Mammary epithelial cell (primary cell): ENCODE data around the gene GFI1B.

Source experiments
- EZH2 ChIP-seq: IDR thresholded peaks from 2 replicates; pipeline ENCODE4 v1.6.1; 2012; ENCODE audit warnings: low read length, inconsistent platforms, borderline replicate concordance
- TF ChIP-seq, protein P1 (sequence below), 2 donors: IDR thresholded peaks in 1 of 2; conservative IDR thresholded peaks in 1 of 2; 2 replicates each; pipeline ENCODE4 v1.5.1; 2011 to 2012; ENCODE audit warnings: inconsistent platforms in 2 of 2, low read length in 2 of 2, mild to moderate bottlenecking in 2 of 2, control low read depth in 1 of 2, low read depth in 1 of 2; ENCODE audit not compliant: insufficient read depth in 1 of 2; ENCODE audit errors: extremely low read depth in 1 of 2

- TF ChIP-seq, protein P1, sequence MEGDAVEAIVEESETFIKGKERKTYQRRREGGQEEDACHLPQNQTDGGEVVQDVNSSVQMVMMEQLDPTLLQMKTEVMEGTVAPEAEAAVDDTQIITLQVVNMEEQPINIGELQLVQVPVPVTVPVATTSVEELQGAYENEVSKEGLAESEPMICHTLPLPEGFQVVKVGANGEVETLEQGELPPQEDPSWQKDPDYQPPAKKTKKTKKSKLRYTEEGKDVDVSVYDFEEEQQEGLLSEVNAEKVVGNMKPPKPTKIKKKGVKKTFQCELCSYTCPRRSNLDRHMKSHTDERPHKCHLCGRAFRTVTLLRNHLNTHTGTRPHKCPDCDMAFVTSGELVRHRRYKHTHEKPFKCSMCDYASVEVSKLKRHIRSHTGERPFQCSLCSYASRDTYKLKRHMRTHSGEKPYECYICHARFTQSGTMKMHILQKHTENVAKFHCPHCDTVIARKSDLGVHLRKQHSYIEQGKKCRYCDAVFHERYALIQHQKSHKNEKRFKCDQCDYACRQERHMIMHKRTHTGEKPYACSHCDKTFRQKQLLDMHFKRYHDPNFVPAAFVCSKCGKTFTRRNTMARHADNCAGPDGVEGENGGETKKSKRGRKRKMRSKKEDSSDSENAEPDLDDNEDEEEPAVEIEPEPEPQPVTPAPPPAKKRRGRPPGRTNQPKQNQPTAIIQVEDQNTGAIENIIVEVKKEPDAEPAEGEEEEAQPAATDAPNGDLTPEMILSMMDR (conservative IDR thresholded peaks at IDR 0.05 in 1 of 2, IDR thresholded peaks at IDR 0.05 in 1 of 2; ENCODE audit: extremely low read depth in 1 of 2, insufficient read depth in 1 of 2, low read depth in 1 of 2, low read length in 2 of 2): no peak
- no peak for TF ChIP-seq EZH2
These were observed 41.0 kb upstream of the GFI1B start for GRCh38 chr9:132937463-132937901.
